Measurements from ENCODE around the gene UBXN10.

UBXN10 gene, protein sequence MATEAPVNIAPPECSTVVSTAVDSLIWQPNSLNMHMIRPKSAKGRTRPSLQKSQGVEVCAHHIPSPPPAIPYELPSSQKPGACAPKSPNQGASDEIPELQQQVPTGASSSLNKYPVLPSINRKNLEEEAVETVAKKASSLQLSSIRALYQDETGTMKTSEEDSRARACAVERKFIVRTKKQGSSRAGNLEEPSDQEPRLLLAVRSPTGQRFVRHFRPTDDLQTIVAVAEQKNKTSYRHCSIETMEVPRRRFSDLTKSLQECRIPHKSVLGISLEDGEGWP

DNA sequence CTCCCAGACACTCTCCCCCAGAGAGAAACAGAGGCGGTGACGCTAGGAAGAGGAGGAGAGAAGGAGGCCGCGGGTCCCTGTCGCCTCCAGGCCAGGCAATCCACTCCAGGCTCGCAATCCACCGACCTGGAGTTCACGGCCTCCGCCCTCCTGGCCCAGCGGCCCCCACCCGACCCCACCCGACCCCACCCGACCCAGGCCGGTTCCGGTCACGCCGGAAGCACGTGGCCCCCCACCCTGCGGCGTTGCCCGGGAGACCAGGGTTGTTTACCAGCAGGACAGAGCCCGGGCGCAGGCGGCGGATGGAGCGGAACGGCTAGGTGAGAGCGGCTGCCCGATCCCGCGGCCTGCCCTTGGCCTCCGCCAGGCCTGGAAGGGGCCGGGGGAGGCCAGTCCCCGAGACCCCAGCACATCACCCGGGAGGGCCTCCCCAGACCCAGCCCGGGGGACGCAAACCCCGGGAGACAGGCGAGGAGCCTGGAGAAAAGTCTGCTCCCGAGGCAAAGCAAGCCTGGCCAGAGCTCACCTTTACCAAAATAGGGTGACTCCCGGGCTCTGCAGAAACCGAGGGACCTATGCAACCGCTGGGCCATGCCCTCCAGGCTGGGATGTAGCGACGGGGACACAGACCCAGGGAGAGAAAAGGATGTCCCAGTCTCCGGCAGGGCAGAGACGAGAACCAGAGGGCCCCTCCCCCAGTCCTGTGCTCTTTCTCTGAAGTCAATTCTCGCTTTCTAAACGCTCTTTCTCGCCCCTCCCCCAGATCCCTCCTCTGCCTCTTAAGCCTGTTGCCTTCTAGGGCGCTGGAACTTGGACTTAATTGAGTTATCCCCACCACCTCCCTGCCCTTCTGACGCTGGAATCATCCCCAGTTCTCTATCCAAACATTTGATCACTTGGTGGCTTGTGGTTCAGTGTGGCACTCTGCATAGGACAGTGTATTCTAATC, at the start of gene UBXN10, which contains the start of gene PLA2G2C:
Gene UBXN10 (plus strand): TSS at position 263 of the 949 bp plus-strand sequence. CDS start 4,466 bp downstream, outside the sequence.
Gene PLA2G2C (minus strand): TSS at position 685 of the 949 bp plus-strand sequence. CDS start 9,155 bp downstream, outside the sequence.
- no peak for DNase-seq

- no peak for DNase-seq
These were observed 49.6 kb upstream of the UBXN10 start for GRCh38 chr1:20136249-20136648.

GRCh38 chr1:20137055-20137454, 48.8 kb upstream of the UBXN10 start:
- DNase-seq: no peak

DNA sequence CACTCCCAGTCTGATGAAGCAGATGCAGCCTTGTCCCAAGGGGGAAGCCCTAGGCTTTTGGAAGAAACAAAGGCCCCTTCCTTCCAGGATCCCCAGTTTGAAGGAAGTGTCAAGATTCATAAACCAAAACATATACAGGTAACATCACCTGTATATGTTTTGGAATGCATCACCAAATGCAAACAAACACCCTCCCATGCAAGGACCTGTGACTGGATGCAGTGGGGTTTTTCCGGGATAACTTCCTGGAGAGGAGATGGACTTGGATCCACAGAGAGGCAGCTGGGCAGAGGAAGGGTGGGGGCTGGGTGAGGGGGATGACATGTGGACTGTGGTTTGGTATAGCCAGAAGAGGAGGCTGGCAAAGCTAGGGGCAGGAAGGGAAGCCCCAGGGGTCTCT, 48.3 kb upstream of the UBXN10 start:
- DNase-seq: no peak

DNA sequence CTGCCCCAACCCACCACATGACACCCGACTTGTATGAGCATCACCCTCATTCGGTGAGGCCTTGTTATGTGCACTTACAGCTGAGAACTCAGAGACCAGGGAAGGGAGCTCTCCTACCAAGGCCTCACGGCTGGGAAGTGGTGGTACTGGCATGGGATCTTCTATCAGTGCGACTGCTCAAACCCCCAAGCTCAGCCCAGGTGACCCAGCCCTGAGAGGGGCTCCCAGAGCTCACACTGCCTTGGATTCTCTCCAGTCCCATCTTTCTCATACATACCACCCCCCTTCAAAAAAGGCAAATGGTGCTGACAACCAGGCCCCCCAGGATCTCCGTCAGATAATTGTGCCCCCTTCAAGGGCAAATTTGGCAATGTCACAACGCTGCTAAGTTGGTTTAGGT, 47.5 kb upstream of the UBXN10 start:
- DNase-seq: no peak

DNA sequence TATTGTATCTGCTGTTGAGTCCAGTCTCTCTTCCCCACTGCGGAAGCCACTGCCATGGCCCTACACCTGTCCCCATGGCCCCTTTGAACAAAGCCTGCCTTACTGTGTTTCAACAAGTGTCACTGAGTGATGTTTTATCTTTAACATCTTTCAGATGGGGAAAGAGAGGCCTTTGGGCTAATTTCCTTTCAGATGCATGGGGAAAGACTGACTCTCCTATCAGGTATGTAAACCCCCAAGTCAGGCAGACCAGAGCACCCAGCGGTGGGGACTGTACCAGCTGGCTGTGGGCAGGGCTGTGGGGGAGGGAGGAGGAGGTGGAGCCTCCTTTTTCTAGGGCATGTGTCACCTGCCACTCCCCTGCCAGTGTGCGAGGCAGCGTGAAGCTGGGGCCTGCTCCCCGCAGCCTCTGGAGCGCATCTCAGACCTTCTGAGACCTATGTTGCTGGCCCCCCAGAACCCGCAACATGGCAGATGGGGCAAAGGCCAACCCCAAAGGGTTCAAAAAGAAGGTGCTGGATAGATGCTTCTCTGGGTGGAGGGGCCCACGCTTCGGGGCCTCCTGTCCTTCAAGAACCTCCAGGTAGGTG, 46.8 kb upstream of the UBXN10 start, which contains the start of gene PLA2G2F:
Gene PLA2G2F (plus strand): TSS at position 363 of the 590 bp plus-strand sequence. CDS start 105 bp downstream, at position 468.
- no peak for DNase-seq

GRCh38 chr1:20139776-20140612, 45.9 kb upstream of the UBXN10 start:
- DNase-seq: no peak

- DNase-seq: no peak
These were observed 44.9 kb upstream of the UBXN10 start for GRCh38 chr1:20141001-20141400.

DNA sequence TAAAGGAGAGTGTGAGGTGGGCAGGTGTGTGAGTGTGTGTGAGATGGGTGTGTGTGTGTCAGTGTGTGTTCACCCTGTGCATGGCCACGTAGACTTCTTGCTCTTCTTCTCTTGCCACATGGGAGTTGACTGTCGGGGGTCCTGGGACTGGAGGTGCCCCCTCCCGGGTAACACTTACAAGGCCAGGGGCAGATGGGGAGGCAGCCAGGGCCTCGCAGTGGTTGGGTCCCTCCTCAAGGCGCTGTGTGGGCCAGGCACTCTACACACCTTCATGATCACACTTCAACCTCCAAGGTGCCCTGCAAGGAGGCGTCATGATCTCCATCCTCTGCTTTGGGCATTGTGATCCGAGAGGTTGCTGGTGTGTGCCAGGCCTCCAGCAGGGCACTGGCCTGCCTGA, 44.4 kb upstream of the UBXN10 start:
- no peak for DNase-seq

DNA sequence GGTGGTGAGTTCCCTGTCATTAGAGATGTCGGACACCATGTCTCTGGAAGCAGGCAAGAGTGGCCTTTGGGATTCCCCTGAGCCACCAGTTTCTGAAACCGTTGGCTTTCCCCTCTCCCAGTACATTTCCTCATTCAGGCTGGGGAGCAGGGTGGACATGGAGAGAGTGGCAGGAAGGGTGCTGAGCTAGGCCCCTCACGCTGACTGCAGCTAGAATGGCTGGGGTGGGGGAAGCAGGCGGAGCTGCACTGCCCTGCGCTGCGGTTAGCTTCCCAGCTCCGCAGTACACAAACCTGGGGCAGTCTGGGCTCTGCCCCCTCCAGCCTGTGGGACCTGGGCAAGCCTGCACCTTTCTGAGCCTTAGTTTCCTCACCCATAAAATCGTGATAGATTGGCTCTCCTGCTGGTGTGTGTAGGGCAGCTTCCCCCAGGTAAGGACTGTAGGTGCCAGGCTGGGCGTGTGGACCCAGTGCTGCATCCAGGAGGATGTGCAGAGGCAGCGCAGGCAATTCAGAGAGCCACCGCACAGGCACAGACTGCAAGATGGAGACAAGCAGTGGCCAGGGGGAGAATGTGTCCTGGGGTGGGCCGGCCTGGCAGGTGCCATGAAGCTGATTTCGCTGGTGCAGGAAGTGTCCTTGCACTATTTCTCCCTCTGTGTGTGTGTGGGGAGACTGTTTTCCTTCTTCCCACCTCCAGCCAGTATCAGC, 43.7 kb upstream of the UBXN10 start:
- no peak for DNase-seq

DNA sequence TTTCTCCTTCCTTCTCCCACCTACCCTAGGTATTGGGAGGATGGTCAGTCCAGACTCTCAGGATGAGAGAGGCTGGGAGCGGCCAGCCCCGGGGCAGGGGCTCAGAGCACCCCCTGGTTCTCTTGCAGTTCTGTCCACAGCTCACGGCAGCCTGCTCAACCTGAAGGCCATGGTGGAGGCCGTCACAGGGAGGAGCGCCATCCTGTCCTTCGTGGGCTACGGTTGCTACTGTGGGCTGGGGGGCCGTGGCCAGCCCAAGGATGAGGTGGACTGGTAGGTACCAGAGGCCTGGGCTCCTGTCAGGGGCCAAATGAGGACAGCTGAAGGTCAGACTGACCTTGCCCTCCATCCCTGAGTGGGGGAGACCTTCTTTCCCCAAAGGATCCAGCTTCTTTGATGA, 42.6 kb upstream of the UBXN10 start:
- no peak for DNase-seq

DNA sequence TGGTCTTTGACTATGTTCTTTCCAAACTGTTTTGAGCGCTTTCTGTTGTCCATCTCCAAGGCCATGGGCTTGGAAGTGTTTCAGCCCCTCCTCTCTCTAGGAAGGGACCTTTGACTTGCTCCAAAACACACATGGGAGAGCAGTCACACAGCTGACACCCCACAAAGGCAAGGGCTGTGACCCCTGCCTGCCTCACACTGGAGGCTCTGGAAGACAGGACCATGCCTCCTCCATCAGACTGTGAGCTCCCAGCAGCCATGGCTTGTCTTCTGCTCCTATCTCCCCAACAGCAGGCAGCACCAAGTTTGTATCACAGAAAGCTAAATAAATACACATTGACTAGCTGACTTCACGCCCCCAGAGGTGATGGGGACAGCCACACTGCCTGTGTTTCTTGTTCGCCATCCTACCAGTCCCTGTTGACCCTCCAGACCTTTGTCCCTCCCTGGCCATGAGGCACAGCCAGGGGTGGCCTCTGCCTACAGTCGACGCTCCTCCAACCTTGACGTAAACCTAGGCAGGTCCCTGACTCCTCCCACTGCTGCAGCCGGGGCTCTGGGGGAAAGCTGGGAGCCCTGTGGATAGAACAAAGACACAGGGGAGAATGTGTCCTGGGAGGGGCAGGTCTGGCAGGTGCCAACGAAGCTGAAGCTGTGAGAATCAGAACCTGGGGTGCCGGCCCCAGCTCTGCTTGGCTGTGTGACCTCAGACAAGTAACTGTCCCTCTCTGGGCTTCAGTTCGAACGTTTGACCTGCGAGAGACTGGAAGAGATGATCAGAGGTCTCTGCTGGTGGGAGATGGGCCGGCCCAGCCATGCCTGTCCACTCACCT, 41.9 kb upstream of the UBXN10 start:
- DNase-seq: no peak

- no peak for DNase-seq
These were observed 37.9 kb upstream of the UBXN10 start for GRCh38 chr1:20147846-20148570.

GRCh38 chr1:20148571-20149500, 37.1 kb upstream of the UBXN10 start:
- DNase-seq: no peak

DNA sequence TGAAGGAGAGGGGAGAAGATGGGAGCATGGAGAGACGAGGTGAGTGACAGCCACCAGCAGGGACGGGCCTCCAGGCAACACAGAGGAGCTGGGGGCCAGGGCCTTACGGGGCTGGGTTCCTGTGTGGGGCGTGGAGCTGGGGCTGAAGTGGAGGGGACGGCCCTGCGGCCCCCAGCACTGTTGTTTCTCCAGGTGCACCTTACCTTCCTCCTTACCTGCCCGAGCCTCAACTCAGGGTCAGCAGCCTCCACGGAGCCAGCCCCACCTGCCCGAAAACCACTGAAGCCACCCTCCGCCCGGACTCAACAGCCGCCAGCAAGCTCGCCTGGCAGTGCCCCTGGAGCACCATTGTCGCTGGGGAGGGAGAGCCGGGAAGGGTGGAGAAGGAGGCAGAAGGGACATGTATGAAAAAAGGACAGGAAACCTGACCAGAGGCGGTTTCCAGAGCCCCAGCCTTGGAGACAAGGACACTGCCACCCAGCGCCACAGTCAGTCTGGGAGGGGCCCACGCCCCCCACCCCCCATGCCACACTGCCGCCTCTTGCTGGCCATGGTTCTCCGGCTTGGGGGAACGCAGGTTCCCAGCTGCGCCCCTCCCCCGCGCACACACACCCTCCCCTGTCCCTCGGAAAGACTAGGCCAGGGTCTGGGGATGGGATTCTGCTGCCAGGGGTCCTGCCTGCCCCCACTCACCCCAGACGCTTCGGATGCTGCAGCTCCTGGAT, 36.1 kb upstream of the UBXN10 start:
- no peak for DNase-seq

DNA sequence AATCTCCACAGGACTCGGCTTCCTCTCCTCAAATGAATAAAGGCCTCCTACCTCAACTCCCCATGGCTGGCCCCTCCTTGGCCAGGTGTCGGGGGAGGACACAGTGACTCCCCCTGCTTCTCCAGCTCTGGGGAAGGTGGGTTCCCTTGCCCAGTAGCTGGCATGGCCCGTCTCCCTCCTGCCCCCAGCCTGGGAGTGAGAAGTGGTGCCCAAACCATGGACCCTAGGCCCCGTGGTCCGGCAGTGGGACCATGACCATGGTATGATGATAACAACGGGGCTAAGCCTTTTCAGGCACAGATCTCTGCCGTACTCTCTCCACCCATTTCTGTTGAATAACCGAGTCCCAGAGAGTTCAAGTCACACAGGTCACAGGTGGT, 35.6 kb upstream of the UBXN10 start:
- DNase-seq: no peak

GRCh38 chr1:20150969-20151368, 34.9 kb upstream of the UBXN10 start:
- no peak for DNase-seq

DNA sequence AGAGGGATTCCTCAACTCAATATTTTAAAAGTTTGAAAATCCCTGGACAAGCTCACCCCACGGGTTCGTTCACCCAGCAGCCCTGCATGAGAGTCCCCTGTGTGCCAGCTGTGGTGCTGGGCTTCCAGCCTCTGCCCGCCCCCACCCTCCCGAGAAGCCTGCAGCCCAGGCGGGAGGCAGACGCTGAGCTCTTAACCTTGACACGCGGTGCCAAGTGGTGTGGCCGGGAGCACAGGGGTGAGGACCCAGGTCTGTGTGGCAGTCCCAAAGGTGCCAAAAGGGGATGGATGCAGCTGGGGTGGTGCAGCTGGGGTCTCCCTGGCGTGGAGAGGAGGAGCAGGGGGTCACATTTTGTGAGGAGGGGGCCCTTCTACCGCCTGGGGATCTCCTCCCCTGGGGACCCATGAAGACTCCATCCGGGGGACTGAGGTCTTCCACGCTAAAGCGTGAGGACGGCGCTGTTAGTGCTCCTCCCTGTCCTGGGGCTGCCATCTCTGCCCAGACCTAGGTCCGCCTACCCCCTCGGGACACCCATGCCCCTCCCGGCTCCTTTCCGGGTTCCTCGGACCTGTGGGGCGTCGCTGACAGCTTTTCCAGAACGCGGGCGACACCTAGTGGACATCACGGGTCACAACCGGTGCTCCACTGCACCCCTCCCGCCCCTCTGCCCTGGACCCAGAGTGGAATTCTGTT, 33.8 kb upstream of the UBXN10 start:
- no peak for DNase-seq
